K562 (cell line): Measurements from ENCODE around the gene BLTP3B. TPM values are rescaled to one million over a fixed set of nuclear protein-coding genes. Genes with fewer than 3 reads are reported as not detected.

Experiments used
- BHLHE40 ChIP-seq: IDR thresholded peaks from 2 replicates; pipeline ENCODE4 v1.6.1; 2011; ENCODE audit warnings: low read length, improper control_type of control experiment
- CBX3 ChIP-seq, 2 experiments: IDR thresholded peaks; 1 replicate in 1 of 2; 2 replicates in 1 of 2; pipeline ENCODE4 v1.6.1; 2012; ENCODE audit warnings: inconsistent platforms in 2 of 2, low read length in 2 of 2, borderline replicate concordance in 1 of 2, control low read depth in 1 of 2
- DPF2 ChIP-seq: fragments of 450-650 bp; IDR thresholded peaks from 2 replicates; pipeline ENCODE4 v1.6.1; 2016
- FUS ChIP-seq: fragments of 200-400 bp; formaldehyde crosslinking; optimal IDR thresholded peaks from 2 replicates; pipeline ENCODE3; 2017; ENCODE audit warnings: low read depth, low read length
- HMGN3 ChIP-seq: IDR thresholded peaks from 2 replicates; pipeline ENCODE4 v1.6.1; 2011; ENCODE audit warnings: borderline replicate concordance, low read depth, mild to moderate bottlenecking, mixed read lengths, low read length; ENCODE audit not compliant: insufficient read length; ENCODE audit errors: extremely low read depth
- KLF6 ChIP-seq: fragments of 250-450 bp; sonication (Bioruptor Pico); IDR thresholded peaks from 2 replicates; pipeline ENCODE4 v1.4.0; 2020; ENCODE audit warnings: mild to moderate bottlenecking, moderate library complexity, borderline replicate concordance
- LARP7 ChIP-seq: fragments of 450-650 bp; IDR thresholded peaks from 2 replicates; pipeline ENCODE4 v1.6.1; 2016
- NRF1 ChIP-seq, 2 experiments: fragments of 450-650 bp; IDR thresholded peaks in 1 of 2; conservative IDR thresholded peaks in 1 of 2; 2 replicates each; pipeline ENCODE4 v1.6.1; 2014; ENCODE audit warnings: mild to moderate bottlenecking in 2 of 2
- POLR2G ChIP-seq: fragments of 200-400 bp; formaldehyde crosslinking; IDR thresholded peaks from 2 replicates; pipeline ENCODE4 v1.6.1; 2017; ENCODE audit warnings: low read depth, mild to moderate bottlenecking, antibody characterized with exemption, low read length, moderate library complexity
- PRMT5 ChIP-seq: sonication (generic); formaldehyde crosslinking; IDR thresholded peaks from 2 replicates; pipeline ENCODE4 v1.5.0; 2020; ENCODE audit warnings: missing genetic modification reagents
- RBM17 ChIP-seq: fragments of 200-400 bp; formaldehyde crosslinking; IDR thresholded peaks from 2 replicates; pipeline ENCODE4 v1.6.1; 2017; ENCODE audit warnings: low read depth, mild to moderate bottlenecking, low read length, borderline replicate concordance
- RBM22 ChIP-seq: fragments of 200-400 bp; formaldehyde crosslinking; IDR thresholded peaks from 2 replicates; pipeline ENCODE4 v1.6.1; 2018; ENCODE audit warnings: low read length, low read depth; ENCODE audit not compliant: poor library complexity, severe bottlenecking
- RCOR1 ChIP-seq, 2 experiments: IDR thresholded peaks; 2 replicates each; pipeline ENCODE4 v1.6.1; 2012; ENCODE audit warnings: low read depth in 2 of 2, low read length in 2 of 2, borderline replicate concordance in 1 of 2, improper control_type of control experiment in 1 of 2
- ZFP1 ChIP-seq: fragments of 450-650 bp; formaldehyde crosslinking; IDR thresholded peaks from 2 replicates; pipeline ENCODE4 v1.4.0; 2020; ENCODE audit warnings: mild to moderate bottlenecking, mixed read lengths
- ZNF41 ChIP-seq: fragments of 250-450 bp; sonication (Bioruptor Pico); conservative IDR thresholded peaks from 2 replicates; pipeline ENCODE4 v1.4.0; 2020; ENCODE audit warnings: mild to moderate bottlenecking
- ZNF561 ChIP-seq: fragments of 450-650 bp; formaldehyde crosslinking; conservative IDR thresholded peaks from 2 replicates; pipeline ENCODE4 v1.4.0; 2020; ENCODE audit warnings: mild to moderate bottlenecking, moderate library complexity
- polyA plus RNA-seq, 8 experiments: library from polyadenylated mRNA; depleted of rRNA in 4 of 8; stranded (reverse) in 5 of 8; unstranded in 3 of 8; fragments of >200 nt; fragmentation: Nextera tagmentation in 2 of 8; fragmentation: Illumina TruSeq in 1 of 8; extraction: Ambion mirVana in 2 of 8; extraction: Trizol in 1 of 8; gene quantifications; 2 replicates each; pipeline versions ENCODE4 v1.2.1 to v1.2.3, GENCODE V29; 2011 to 2014; ENCODE audit warnings: inconsistent platforms in 1 of 8, missing spikeins in 1 of 8
- total RNA-seq, 7 experiments: library from RNA; depleted of rRNA in 6 of 7; stranded (reverse); fragments of >200 nt in 6 of 7; fragmentation: Illumina TruSeq in 2 of 7; extraction: Trizol in 2 of 7; gene quantifications; 2 replicates each; pipeline versions ENCODE4 v1.2.1 to v1.2.3, GENCODE V29; 2011 to 2021; ENCODE audit warnings: low replicate concordance in 1 of 7
- TF ChIP-seq, protein P1 (sequence below): fragments of 250-450 bp; sonication (Bioruptor Pico); IDR thresholded peaks from 2 replicates; pipeline ENCODE4 v1.8.0; 2022; ENCODE audit warnings: inconsistent platforms
- TF ChIP-seq, protein P2 (sequence below), 2 experiments: fragments of 450-650 bp in 1 of 2; sonication (generic) in 1 of 2; formaldehyde crosslinking in 1 of 2; IDR thresholded peaks in 1 of 2; conservative IDR thresholded peaks in 1 of 2; 2 replicates each; pipeline versions ENCODE4 v1.6.1 to v1.8.1; 2016 to 2023; ENCODE audit warnings: mild to moderate bottlenecking in 2 of 2, moderate library complexity in 2 of 2, inconsistent platforms in 1 of 2, missing genetic modification reagents in 1 of 2
- TF ChIP-seq, protein P3 (sequence below): fragments of 450-650 bp; IDR thresholded peaks from 2 replicates; pipeline ENCODE4 v1.6.1; 2016; ENCODE audit warnings: mild to moderate bottlenecking
- TF ChIP-seq, protein P4 (sequence below): fragments of 250-450 bp; sonication (Bioruptor Pico); IDR thresholded peaks from 2 replicates; pipeline ENCODE4 v1.5.0; 2021
- TF ChIP-seq, protein P5 (sequence below), 2 experiments: fragments of 450-650 bp in 1 of 2; sonication (generic) in 1 of 2; formaldehyde crosslinking; conservative IDR thresholded peaks; 2 replicates each; pipeline versions ENCODE4 v1.4.0 to v1.8.1; 2020 to 2022; ENCODE audit warnings: mild to moderate bottlenecking in 1 of 2, missing genetic modification reagents in 1 of 2

The BLTP3B gene
- total and polyA plus RNA-seq, 9 of the 15 experiments (the other 6 are each of a cell fraction or from before 2014, with no cell fraction given): 3.9 to 27.4 (median 19.7) TPM

DNA sequence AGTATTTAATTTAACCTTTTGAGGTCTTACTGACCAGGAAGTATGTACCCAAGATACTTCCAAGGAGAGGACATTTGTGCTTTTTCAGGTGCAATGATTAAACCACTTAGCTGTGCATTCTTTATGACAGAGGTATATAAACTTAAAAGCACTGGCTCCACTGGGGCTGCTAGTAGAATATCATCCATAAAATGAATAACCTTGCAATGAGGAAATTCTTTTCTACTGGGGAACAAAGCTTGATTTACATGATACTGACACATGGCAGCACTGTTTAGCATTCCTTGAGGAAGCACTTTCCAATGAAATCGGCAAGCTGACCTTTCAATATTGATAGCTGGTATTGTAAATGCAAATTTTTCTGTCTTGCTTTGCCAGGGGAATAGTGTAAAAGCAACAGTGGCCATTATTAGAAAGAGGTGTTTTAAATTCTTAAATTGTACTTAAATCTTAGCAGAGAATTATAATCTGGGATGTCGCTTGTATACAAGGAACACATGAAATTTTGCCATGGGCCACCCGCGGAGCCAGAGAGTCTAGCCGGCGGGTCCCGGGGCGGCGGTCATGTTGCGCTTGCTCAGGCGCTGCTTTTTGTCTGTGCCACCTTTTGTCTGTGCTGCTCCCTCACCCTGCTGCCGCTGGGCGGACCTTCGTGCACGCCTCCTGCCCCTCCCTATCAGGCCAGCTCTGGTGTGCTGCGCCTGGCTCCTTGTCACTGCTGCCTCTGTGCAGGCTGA is 20.9 kb upstream of the BLTP3B start (continued):
- 0 out of 2 replicates have a peak, but pooled peaks have one; percentile 19 for TF ChIP-seq POLR2G
- TF ChIP-seq, protein P1, sequence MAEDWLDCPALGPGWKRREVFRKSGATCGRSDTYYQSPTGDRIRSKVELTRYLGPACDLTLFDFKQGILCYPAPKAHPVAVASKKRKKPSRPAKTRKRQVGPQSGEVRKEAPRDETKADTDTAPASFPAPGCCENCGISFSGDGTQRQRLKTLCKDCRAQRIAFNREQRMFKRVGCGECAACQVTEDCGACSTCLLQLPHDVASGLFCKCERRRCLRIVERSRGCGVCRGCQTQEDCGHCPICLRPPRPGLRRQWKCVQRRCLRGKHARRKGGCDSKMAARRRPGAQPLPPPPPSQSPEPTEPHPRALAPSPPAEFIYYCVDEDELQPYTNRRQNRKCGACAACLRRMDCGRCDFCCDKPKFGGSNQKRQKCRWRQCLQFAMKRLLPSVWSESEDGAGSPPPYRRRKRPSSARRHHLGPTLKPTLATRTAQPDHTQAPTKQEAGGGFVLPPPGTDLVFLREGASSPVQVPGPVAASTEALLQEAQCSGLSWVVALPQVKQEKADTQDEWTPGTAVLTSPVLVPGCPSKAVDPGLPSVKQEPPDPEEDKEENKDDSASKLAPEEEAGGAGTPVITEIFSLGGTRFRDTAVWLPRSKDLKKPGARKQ (CRISPR knock-in tag): no peak
- TF ChIP-seq, protein P2, sequence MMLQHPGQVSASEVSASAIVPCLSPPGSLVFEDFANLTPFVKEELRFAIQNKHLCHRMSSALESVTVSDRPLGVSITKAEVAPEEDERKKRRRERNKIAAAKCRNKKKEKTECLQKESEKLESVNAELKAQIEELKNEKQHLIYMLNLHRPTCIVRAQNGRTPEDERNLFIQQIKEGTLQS (IDR thresholded peaks at IDR 0.05): no peak
- TF ChIP-seq, protein P2 (CRISPR knock-in tag; conservative IDR thresholded peaks at IDR 0.05): no peak
- TF ChIP-seq, protein P3, sequence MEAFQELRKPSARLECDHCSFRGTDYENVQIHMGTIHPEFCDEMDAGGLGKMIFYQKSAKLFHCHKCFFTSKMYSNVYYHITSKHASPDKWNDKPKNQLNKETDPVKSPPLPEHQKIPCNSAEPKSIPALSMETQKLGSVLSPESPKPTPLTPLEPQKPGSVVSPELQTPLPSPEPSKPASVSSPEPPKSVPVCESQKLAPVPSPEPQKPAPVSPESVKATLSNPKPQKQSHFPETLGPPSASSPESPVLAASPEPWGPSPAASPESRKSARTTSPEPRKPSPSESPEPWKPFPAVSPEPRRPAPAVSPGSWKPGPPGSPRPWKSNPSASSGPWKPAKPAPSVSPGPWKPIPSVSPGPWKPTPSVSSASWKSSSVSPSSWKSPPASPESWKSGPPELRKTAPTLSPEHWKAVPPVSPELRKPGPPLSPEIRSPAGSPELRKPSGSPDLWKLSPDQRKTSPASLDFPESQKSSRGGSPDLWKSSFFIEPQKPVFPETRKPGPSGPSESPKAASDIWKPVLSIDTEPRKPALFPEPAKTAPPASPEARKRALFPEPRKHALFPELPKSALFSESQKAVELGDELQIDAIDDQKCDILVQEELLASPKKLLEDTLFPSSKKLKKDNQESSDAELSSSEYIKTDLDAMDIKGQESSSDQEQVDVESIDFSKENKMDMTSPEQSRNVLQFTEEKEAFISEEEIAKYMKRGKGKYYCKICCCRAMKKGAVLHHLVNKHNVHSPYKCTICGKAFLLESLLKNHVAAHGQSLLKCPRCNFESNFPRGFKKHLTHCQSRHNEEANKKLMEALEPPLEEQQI: no peak
- TF ChIP-seq RCOR1 (IDR thresholded peaks at IDR 0.05; ENCODE audit: borderline replicate concordance in 1 of 2, low read depth in 2 of 2, low read length in 2 of 2): no peak
- peak; percentile 82 to 86 for TF ChIP-seq NRF1 (conservative IDR thresholded peaks at IDR 0.05 in 1 of 2, IDR thresholded peaks at IDR 0.05 in 1 of 2)
- 0 out of 2 replicates have a peak, but pooled peaks have one; percentile 25 for TF ChIP-seq BHLHE40
- no peak for TF ChIP-seq FUS
- no peak for TF ChIP-seq ZFP1 (CRISPR knock-in tag)
- no peak for TF ChIP-seq KLF6 (CRISPR knock-in tag)
- TF ChIP-seq ZNF561: no peak
- no peak for TF ChIP-seq DPF2
- TF ChIP-seq, protein P4, sequence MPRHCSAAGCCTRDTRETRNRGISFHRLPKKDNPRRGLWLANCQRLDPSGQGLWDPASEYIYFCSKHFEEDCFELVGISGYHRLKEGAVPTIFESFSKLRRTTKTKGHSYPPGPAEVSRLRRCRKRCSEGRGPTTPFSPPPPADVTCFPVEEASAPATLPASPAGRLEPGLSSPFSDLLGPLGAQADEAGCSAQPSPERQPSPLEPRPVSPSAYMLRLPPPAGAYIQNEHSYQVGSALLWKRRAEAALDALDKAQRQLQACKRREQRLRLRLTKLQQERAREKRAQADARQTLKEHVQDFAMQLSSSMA (CRISPR knock-in tag): no peak
- no peak for TF ChIP-seq PRMT5 (CRISPR knock-in tag)
- TF ChIP-seq HMGN3: peak; percentile 27
- no peak for TF ChIP-seq RBM17
- TF ChIP-seq ZNF41 (CRISPR knock-in tag): no peak
- no peak for TF ChIP-seq LARP7
- no peak for TF ChIP-seq RBM22
- peak in 1 of 2 experiments; percentile 53; a peak in 1 of 3 replicates for TF ChIP-seq CBX3 (IDR thresholded peaks at IDR 0.05; ENCODE audit: borderline replicate concordance in 1 of 2, low read length in 2 of 2)
- TF ChIP-seq, protein P5, sequence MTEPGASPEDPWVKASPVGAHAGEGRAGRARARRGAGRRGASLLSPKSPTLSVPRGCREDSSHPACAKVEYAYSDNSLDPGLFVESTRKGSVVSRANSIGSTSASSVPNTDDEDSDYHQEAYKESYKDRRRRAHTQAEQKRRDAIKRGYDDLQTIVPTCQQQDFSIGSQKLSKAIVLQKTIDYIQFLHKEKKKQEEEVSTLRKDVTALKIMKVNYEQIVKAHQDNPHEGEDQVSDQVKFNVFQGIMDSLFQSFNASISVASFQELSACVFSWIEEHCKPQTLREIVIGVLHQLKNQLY (CRISPR knock-in tag; conservative IDR thresholded peaks at IDR 0.05): no peak
